ENCODE data around the gene SPTBN5. TPM values are rescaled to one million over a fixed set of nuclear protein-coding genes. Genes with fewer than 3 reads are reported as not detected.

Gene SPTBN5
- total RNA-seq, 1 experiment from 2014 or later, result 2.1 TPM

DNA sequence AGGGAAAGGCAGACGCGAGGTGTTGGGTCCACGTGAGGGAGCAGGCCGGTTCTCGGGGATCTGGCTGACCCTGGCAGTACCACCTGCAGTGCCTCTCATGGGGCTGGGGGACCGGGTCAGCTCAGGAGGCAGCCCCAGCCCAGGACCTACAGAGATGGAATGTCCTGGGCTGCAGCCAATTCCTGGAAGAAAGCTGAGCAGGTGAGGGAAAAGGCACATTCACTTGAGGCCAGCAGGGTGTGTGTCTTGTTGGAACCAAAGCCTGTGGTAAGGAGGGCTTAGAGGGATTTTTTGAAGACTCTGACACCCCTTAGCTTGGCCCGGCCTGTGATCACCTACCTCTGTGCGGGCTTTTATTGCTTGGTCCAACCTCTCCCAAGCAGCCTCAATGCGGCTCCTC, 39.4 kb downstream of the SPTBN5 start:
- Histone ChIP-seq H3K4me1 (ENCODE audit: control insufficient read depth, insufficient read depth, low read length) (no peaks in the 10 kb centered on the region), H3K36me3 (ENCODE audit: control insufficient read depth, insufficient read depth, low read length) (no peaks in the 10 kb centered on the region), H3K27me3 (ENCODE audit: control insufficient read depth, insufficient read depth, low read length) (no peaks in the 10 kb centered on the region), H3K27ac (ENCODE audit: low read length) (no peak overlapping the region), H3K4me3 (ENCODE audit: low read depth in 2 of 2, low read length in 2 of 2) (no peak overlapping the region), H3K9me3 (ENCODE audit: control insufficient read depth, insufficient read depth, low read depth, low read length) (no peaks in the 10 kb centered on the region)
- ATAC-seq, result no peak
- TF ChIP-seq, protein P1, sequence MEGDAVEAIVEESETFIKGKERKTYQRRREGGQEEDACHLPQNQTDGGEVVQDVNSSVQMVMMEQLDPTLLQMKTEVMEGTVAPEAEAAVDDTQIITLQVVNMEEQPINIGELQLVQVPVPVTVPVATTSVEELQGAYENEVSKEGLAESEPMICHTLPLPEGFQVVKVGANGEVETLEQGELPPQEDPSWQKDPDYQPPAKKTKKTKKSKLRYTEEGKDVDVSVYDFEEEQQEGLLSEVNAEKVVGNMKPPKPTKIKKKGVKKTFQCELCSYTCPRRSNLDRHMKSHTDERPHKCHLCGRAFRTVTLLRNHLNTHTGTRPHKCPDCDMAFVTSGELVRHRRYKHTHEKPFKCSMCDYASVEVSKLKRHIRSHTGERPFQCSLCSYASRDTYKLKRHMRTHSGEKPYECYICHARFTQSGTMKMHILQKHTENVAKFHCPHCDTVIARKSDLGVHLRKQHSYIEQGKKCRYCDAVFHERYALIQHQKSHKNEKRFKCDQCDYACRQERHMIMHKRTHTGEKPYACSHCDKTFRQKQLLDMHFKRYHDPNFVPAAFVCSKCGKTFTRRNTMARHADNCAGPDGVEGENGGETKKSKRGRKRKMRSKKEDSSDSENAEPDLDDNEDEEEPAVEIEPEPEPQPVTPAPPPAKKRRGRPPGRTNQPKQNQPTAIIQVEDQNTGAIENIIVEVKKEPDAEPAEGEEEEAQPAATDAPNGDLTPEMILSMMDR (IDR thresholded peaks at IDR 0.05), result no peak
- TF ChIP-seq TCF7L2 (IDR thresholded peaks at IDR 0.05; ENCODE audit: low read depth, low read length), result no peak
- TF ChIP-seq POLR2AphosphoS5 (IDR thresholded peaks at IDR 0.05; ENCODE audit: low read depth, low read length), result no peak
- no peak for TF ChIP-seq REST (IDR thresholded peaks at IDR 0.05; ENCODE audit: insufficient read depth in 1 of 2, low read depth in 2 of 2, low read length in 1 of 2)
- TF ChIP-seq SIN3A (IDR thresholded peaks at IDR 0.05; ENCODE audit: borderline replicate concordance, insufficient read depth, low read depth, low read length), result no peak
- in situ Hi-C loops (cut with HindIII; ENCODE audit: low pct_unique_long_range_greater_than_20kb, low sequenced_read_pairs), result no loop called here
- ChIA-PET CTCF (no interaction called here), POLR2A (no interaction called here)
- no peak for DNase-seq (ENCODE audit: low read depth, low spot score)
- intact Hi-C loops (cut with micrococcal nuclease; ENCODE audit: unreplicated experiment), result no loop called here
- no TSS peak for BruUV-seq (replicated peaks)

DNA sequence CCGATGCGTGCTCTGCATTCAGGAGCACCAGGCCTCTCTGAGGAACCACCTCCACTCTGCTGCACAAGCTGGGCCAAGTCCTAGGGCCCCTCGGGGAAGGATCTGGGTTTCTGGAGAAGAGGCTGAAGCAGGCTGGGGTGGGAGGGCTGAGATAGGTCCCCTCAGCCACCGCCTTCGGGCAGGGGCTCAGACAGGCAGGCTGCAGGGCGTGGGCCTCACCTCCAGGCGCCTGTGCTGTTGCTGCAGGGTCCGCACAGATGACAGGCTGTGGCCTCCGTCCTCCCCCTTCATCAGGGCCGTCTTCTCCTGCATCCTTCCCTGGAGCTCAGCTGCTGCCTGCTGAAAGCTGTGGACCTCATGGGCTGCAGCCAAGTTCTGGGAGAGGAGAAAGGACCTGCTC, 40.0 kb downstream of the SPTBN5 start:
- no peak for ATAC-seq
- no peak for TF ChIP-seq REST (IDR thresholded peaks at IDR 0.05; ENCODE audit: insufficient read depth in 1 of 2, low read depth in 2 of 2, low read length in 1 of 2)
- no peak for TF ChIP-seq TCF7L2 (IDR thresholded peaks at IDR 0.05; ENCODE audit: low read depth, low read length)
- no peak for TF ChIP-seq POLR2AphosphoS5 (IDR thresholded peaks at IDR 0.05; ENCODE audit: low read depth, low read length)
- no peak for TF ChIP-seq SIN3A (IDR thresholded peaks at IDR 0.05; ENCODE audit: borderline replicate concordance, insufficient read depth, low read depth, low read length)
- TF ChIP-seq, protein P1 (IDR thresholded peaks at IDR 0.05), result no peak
- no peak for DNase-seq (ENCODE audit: low read depth, low spot score)
- Histone ChIP-seq H3K27me3 (ENCODE audit: control insufficient read depth, insufficient read depth, low read length) (no peaks in the 10 kb centered on the region), H3K4me3 (ENCODE audit: low read depth in 2 of 2, low read length in 2 of 2) (no peak overlapping the region), H3K27ac (ENCODE audit: low read length) (no peak overlapping the region), H3K4me1 (ENCODE audit: control insufficient read depth, insufficient read depth, low read length) (no peaks in the 10 kb centered on the region), H3K36me3 (ENCODE audit: control insufficient read depth, insufficient read depth, low read length) (no peaks in the 10 kb centered on the region), H3K9me3 (ENCODE audit: control insufficient read depth, insufficient read depth, low read depth, low read length) (no peaks in the 10 kb centered on the region)
- ChIA-PET CTCF (no interaction called here), POLR2A (no interaction called here)
- BruUV-seq (replicated peaks), result no TSS peak
- in situ Hi-C loops (cut with HindIII; ENCODE audit: low pct_unique_long_range_greater_than_20kb, low sequenced_read_pairs), result no loop called here
- intact Hi-C loops (cut with micrococcal nuclease; ENCODE audit: unreplicated experiment), result no loop called here
